ENCODE measurements around the gene PRMT1.
"Not testable (repeated sequence)": the region's sequence is repeated elsewhere in the genome, so short reads cannot be mapped to it uniquely, and the experiment has no call there.

The PRMT1 gene

GRCh38 chr19:49677231-49677900 lies at the start of gene PRMT1:
Gene PRMT1 (plus strand): TSS chr19:49677271. CDS start chr19:49677281, 10 bp downstream.
- DNase-seq = no peak

- no peak for DNase-seq
Observed at GRCh38 chr19:49629659-49630058, 47.4 kb upstream of the PRMT1 start.

- DNase-seq = no peak
Observed at GRCh38 chr19:49631014-49631588, 46.0 kb upstream of the PRMT1 start.

GRCh38 chr19:49631610-49632192 lies 45.4 kb upstream of the PRMT1 start:
- DNase-seq = no peak

GRCh38 chr19:49632576-49632975 lies 44.5 kb upstream of the PRMT1 start:
- DNase-seq = no peak

- not testable (repeated sequence) for DNase-seq
Observed at GRCh38 chr19:49633273-49633672, 43.8 kb upstream of the PRMT1 start.

- DNase-seq = no peak
Observed at GRCh38 chr19:49635530-49636232, 41.4 kb upstream of the PRMT1 start.

GRCh38 chr19:49636233-49636932 lies 40.7 kb upstream of the PRMT1 start:
- no peak for DNase-seq

- DNase-seq = no peak
Observed at GRCh38 chr19:49637821-49638738, 39.0 kb upstream of the PRMT1 start.

GRCh38 chr19:49639401-49640112 lies 37.5 kb upstream of the PRMT1 start:
- DNase-seq = no peak

GRCh38 chr19:49640113-49640898 lies 36.8 kb upstream of the PRMT1 start, which contains the start of gene RRAS:
Gene RRAS (minus strand): TSS chr19:49640143. CDS start chr19:49640098, 45 bp downstream.
- DNase-seq = peak; percentile 100

GRCh38 chr19:49641688-49642491 lies 35.2 kb upstream of the PRMT1 start, which contains the start of gene SCAF1:
Gene SCAF1 (plus strand): TSS chr19:49642209. CDS start chr19:49645027, 2,818 bp downstream.
- DNase-seq = peak; percentile 99

GRCh38 chr19:49642492-49643035 lies 34.5 kb upstream of the PRMT1 start:
- DNase-seq = no peak

- DNase-seq = no peak
Observed at GRCh38 chr19:49643466-49643865, 33.6 kb upstream of the PRMT1 start.

- no peak for DNase-seq
Observed at GRCh38 chr19:49645592-49645991, 31.5 kb upstream of the PRMT1 start.

- no peak for DNase-seq
Observed at GRCh38 chr19:49645995-49646394, 31.1 kb upstream of the PRMT1 start.

GRCh38 chr19:49646586-49646985 lies 30.5 kb upstream of the PRMT1 start:
- DNase-seq = no peak

- no peak for DNase-seq
Observed at GRCh38 chr19:49651029-49651819, 25.8 kb upstream of the PRMT1 start.

Data from CD4-positive, alpha-beta T cell treated with Interleukin-17A for 1 hour (primary cell).